ENCODE measurements around the gene ETV2. TPM values are rescaled to one million over a fixed set of nuclear protein-coding genes. Genes with fewer than 3 reads are reported as not detected.

The ETV2 gene
- polyA plus RNA-seq, 1 donor (not counting 4 experiments of a cell fraction or from before 2014, with no cell fraction given): 0.43 TPM

DNA sequence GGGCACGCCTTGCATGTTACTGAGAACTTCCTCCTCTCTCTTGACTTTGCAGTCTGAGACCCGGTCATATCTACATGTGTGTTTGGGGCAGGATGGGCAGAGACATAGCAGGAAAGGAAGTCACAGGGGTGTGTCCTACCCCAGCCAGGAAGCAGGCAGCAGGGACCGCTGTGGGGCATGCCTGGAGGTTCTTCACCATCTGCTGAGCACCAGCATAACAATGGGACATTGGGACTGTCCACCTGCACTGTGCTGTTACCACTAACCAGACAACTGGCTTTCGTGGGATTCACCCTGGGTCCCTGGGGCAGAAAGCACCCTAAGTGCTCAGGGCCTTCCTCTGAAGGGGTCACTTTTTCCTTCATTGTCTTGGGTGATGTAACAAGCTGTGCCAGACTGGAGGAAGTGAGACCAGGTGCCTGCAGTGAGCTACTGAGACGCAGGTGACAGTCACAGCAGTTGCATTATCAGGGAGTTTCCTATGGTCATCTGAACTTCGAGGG, 31.6 kb upstream of the ETV2 start:
- no peak overlapping the region for H3K4me2 ChIP-seq (ENCODE audit: control insufficient read depth, extremely low read depth, insufficient read depth, low read depth, low read length)
- H3K9ac ChIP-seq (ENCODE audit: control insufficient read depth, extremely low read depth, insufficient read depth, low read length): no peak overlapping the region
- no peaks in the 10 kb centered on the region for H3K79me2 ChIP-seq (ENCODE audit: control insufficient read depth, insufficient read depth, low read length)
- H4K20me1 ChIP-seq (ENCODE audit: control insufficient read depth, extremely low read depth, insufficient read depth, low read length): no peaks in the 10 kb centered on the region
- dilution Hi-C loops (cut with MboI; ENCODE audit: extremely low pct_ligation_motif_present, low sequenced_read_pairs): loop anchor here (5.0 kb wide), 1 partner anchor 53 kb away; no protein-coding TSS in a partner anchor
- no peaks in the 10 kb centered on the region for H3K36me3 ChIP-seq (ENCODE audit: control insufficient read depth in 2 of 2, extremely low read depth in 1 of 2, insufficient read depth in 2 of 2, low read length in 2 of 2)
- H3K27ac ChIP-seq (ENCODE audit: control insufficient read depth, insufficient read depth, low read length): no peak overlapping the region
- peaks cover 6% of the 10 kb centered on the region for H3K4me1 ChIP-seq (ENCODE audit: control insufficient read depth, extremely low read depth, insufficient read depth, low read length)
- H2AFZ ChIP-seq (ENCODE audit: control insufficient read depth, low read length): peak overlapping the region; percentile 13
- H3K27me3 ChIP-seq (ENCODE audit: control insufficient read depth, extremely low read depth, insufficient read depth, low read length): no peaks in the 10 kb centered on the region
- no peak for DNase-seq (ENCODE audit: low read depth, low spot score)
- no peaks in the 10 kb centered on the region for H3K9me1 ChIP-seq (ENCODE audit: control insufficient read depth, extremely low read depth, insufficient read depth, low read length)
- no peaks in the 10 kb centered on the region for H3K9me3 ChIP-seq (ENCODE audit: control insufficient read depth, low read depth, low read length)
- TF ChIP-seq, protein P1, sequence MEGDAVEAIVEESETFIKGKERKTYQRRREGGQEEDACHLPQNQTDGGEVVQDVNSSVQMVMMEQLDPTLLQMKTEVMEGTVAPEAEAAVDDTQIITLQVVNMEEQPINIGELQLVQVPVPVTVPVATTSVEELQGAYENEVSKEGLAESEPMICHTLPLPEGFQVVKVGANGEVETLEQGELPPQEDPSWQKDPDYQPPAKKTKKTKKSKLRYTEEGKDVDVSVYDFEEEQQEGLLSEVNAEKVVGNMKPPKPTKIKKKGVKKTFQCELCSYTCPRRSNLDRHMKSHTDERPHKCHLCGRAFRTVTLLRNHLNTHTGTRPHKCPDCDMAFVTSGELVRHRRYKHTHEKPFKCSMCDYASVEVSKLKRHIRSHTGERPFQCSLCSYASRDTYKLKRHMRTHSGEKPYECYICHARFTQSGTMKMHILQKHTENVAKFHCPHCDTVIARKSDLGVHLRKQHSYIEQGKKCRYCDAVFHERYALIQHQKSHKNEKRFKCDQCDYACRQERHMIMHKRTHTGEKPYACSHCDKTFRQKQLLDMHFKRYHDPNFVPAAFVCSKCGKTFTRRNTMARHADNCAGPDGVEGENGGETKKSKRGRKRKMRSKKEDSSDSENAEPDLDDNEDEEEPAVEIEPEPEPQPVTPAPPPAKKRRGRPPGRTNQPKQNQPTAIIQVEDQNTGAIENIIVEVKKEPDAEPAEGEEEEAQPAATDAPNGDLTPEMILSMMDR (optimal IDR thresholded peaks at IDR 0.05 in 1 of 3, IDR thresholded peaks at IDR 0.05 in 1 of 3, conservative IDR thresholded peaks at IDR 0.05 in 1 of 3; ENCODE audit: extremely low read depth in 1 of 3, insufficient read depth in 2 of 3, low read length in 3 of 3): no peak
- TF ChIP-seq EZH2 (IDR thresholded peaks at IDR 0.05; ENCODE audit: low read length): no peak
- no peak for FAIRE-seq
- H3K4me3 ChIP-seq (ENCODE audit: control insufficient read depth in 2 of 3, extremely low read depth in 1 of 3, insufficient read depth in 2 of 3, low read depth in 1 of 3, low read length in 3 of 3): no peak overlapping the region

DNA sequence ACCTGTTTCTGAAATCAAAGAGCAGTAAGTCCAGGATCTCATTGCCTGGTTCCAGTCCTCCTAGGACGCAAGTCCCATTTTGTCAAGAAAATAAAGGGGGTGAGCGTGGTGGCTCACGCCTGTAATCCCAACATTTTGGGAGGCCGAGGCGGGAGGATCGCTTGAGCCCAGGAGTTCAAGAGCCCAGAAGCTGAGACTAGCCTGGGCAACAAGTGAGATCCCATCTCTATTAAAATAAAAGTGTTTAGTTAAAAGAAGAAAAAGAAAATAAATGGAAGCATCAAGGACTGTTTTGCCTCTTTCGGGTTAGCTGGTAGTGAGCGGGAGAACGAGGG, 29.4 kb upstream of the ETV2 start:
- dilution Hi-C loops (cut with MboI; ENCODE audit: extremely low pct_ligation_motif_present, low sequenced_read_pairs): no loop called here
- Histone ChIP-seq H3K9me3 (ENCODE audit: control insufficient read depth, low read depth, low read length) (no peaks in the 10 kb centered on the region), H3K36me3 (ENCODE audit: control insufficient read depth in 2 of 2, extremely low read depth in 1 of 2, insufficient read depth in 2 of 2, low read length in 2 of 2) (peaks cover 0 to 4% of the 10 kb centered on the region in 2 experiments), H3K4me2 (ENCODE audit: control insufficient read depth, extremely low read depth, insufficient read depth, low read depth, low read length) (peak overlapping the region; percentile 61), H2AFZ (ENCODE audit: control insufficient read depth, low read length) (peak overlapping the region; percentile 71), H3K9me1 (ENCODE audit: control insufficient read depth, extremely low read depth, insufficient read depth, low read length) (no peaks in the 10 kb centered on the region), H3K4me3 (ENCODE audit: control insufficient read depth in 2 of 3, extremely low read depth in 1 of 3, insufficient read depth in 2 of 3, low read depth in 1 of 3, low read length in 3 of 3) (peak overlapping the region in 2 of 3 experiments; percentile 72 to 74), H3K79me2 (ENCODE audit: control insufficient read depth, insufficient read depth, low read length) (no peaks in the 10 kb centered on the region), H3K9ac (ENCODE audit: control insufficient read depth, extremely low read depth, insufficient read depth, low read length) (peak overlapping the region; percentile 18), H3K27me3 (ENCODE audit: control insufficient read depth, extremely low read depth, insufficient read depth, low read length) (no peaks in the 10 kb centered on the region), H4K20me1 (ENCODE audit: control insufficient read depth, extremely low read depth, insufficient read depth, low read length) (no peaks in the 10 kb centered on the region), H3K4me1 (ENCODE audit: control insufficient read depth, extremely low read depth, insufficient read depth, low read length) (peaks cover 3% of the 10 kb centered on the region), H3K27ac (ENCODE audit: control insufficient read depth, insufficient read depth, low read length) (no peak overlapping the region)
- TF ChIP-seq, protein P1 (optimal IDR thresholded peaks at IDR 0.05 in 1 of 3, IDR thresholded peaks at IDR 0.05 in 1 of 3, conservative IDR thresholded peaks at IDR 0.05 in 1 of 3; ENCODE audit: extremely low read depth in 1 of 3, insufficient read depth in 2 of 3, low read length in 3 of 3): no peak
- DNase-seq (ENCODE audit: low read depth, low spot score) (no peak), FAIRE-seq (no peak)
